GM20000 (cell line): ENCODE data around the gene DTNB.

Experiments used
- DNase-seq: peaks from one replicate; pipeline ENCODE4 v3.0.0; 2012; ENCODE audit warnings: low spot score
- CTCF ChIP-seq: IDR thresholded peaks from 2 replicates; pipeline ENCODE4 v1.5.1; 2012; ENCODE audit warnings: mild to moderate bottlenecking, control low read depth; ENCODE audit errors: extremely low read depth, missing control alignments

DTNB gene

GRCh38 chr2:25374411-25374810 lies 299.0 kb downstream of the DTNB start:
- TF ChIP-seq CTCF, result no peak
- no peak for DNase-seq

GRCh38 chr2:25373269-25373981 lies 300.0 kb downstream of the DTNB start:
- TF ChIP-seq CTCF, result no peak
- DNase-seq, result no peak

- no peak for TF ChIP-seq CTCF
- no peak for DNase-seq
These were observed 300.7 kb downstream of the DTNB start for GRCh38 chr2:25372405-25373268.

- no peak for TF ChIP-seq CTCF
- DNase-seq, result no peak
These were observed 301.8 kb downstream of the DTNB start for GRCh38 chr2:25371253-25372241.

GRCh38 chr2:25369876-25370275 lies 303.5 kb downstream of the DTNB start:
- TF ChIP-seq CTCF, result no peak
- DNase-seq, result no peak

GRCh38 chr2:25369439-25369838 lies 303.9 kb downstream of the DTNB start:
- DNase-seq, result no peak
- no peak for TF ChIP-seq CTCF

GRCh38 chr2:25368660-25369059 lies 304.7 kb downstream of the DTNB start:
- no peak for TF ChIP-seq CTCF
- no peak for DNase-seq
